ENCODE data around the gene CCR4.

The CCR4 gene

GRCh38 chr3:32992310-32992686 is 40.9 kb downstream of the CCR4 start:
- Histone ChIP-seq H3K9me3 (ENCODE audit: control insufficient read depth, insufficient read depth, low read depth, low read length) (no peaks in the 10 kb centered on the region), H3K4me1 (ENCODE audit: control insufficient read depth, insufficient read depth, low read length) (no peaks in the 10 kb centered on the region), H3K36me3 (ENCODE audit: control insufficient read depth in 2 of 2, insufficient read depth in 1 of 2, low read length in 2 of 2) (no peaks in the 10 kb centered on the region), H3K4me3 (ENCODE audit: low read depth, low read length) (no peak overlapping the region), H3K27ac (ENCODE audit: extremely low read depth, low read depth, low read length) (no peak overlapping the region)
- ChIA-PET CTCF (no interaction called here), POLR2A (no interaction called here)
- no peak for TF ChIP-seq HIC1 (tag by site-specific recombination; IDR thresholded peaks at IDR 0.05)
- TF ChIP-seq, protein P1, sequence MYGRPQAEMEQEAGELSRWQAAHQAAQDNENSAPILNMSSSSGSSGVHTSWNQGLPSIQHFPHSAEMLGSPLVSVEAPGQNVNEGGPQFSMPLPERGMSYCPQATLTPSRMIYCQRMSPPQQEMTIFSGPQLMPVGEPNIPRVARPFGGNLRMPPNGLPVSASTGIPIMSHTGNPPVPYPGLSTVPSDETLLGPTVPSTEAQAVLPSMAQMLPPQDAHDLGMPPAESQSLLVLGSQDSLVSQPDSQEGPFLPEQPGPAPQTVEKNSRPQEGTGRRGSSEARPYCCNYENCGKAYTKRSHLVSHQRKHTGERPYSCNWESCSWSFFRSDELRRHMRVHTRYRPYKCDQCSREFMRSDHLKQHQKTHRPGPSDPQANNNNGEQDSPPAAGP (tag by site-specific recombination; IDR thresholded peaks at IDR 0.05), result no peak
- TF ChIP-seq ZNF621 (tag by site-specific recombination; IDR thresholded peaks at IDR 0.05), result no peak
- no peak for TF ChIP-seq REPIN1 (tag by site-specific recombination; IDR thresholded peaks at IDR 0.05; ENCODE audit: low read depth)
- no peak for TF ChIP-seq ZNF394 (tag by site-specific recombination; IDR thresholded peaks at IDR 0.05; ENCODE audit: borderline replicate concordance)
- no peak for TF ChIP-seq ZNF561 (tag by site-specific recombination; IDR thresholded peaks at IDR 0.05; ENCODE audit: borderline replicate concordance)
- TF ChIP-seq ZNF701 (tag by site-specific recombination; IDR thresholded peaks at IDR 0.05), result no peak
- TF ChIP-seq REST (tag by site-specific recombination; IDR thresholded peaks at IDR 0.05), result no peak
- TF ChIP-seq, protein P2, sequence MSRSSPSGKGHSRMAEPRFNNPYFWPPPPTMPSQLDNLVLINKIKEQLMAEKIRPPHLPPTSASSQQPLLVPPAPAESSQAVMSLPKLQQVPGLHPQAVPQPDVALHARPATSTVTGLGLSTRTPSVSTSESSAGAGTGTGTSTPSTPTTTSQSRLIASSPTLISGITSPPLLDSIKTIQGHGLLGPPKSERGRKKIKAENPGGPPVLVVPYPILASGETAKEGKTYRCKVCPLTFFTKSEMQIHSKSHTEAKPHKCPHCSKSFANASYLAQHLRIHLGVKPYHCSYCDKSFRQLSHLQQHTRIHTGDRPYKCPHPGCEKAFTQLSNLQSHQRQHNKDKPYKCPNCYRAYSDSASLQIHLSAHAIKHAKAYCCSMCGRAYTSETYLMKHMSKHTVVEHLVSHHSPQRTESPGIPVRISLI (tag by site-specific recombination; IDR thresholded peaks at IDR 0.05), result no peak
- TF ChIP-seq ZNF274 (IDR thresholded peaks at IDR 0.05; ENCODE audit: low read length), result no peak
- TF ChIP-seq ZNF274 (tag by site-specific recombination; IDR thresholded peaks at IDR 0.05; ENCODE audit: borderline replicate concordance), result no peak
- TF ChIP-seq ATF2 (tag by site-specific recombination; IDR thresholded peaks at IDR 0.05; ENCODE audit: low read depth), result no peak

- H3K4me3 ChIP-seq (ENCODE audit: low read depth, low read length), result no peak overlapping the region
- CTCF ChIA-PET, result no interaction called here
- H3K36me3 ChIP-seq (ENCODE audit: control insufficient read depth in 2 of 2, insufficient read depth in 1 of 2, low read length in 2 of 2), result no peaks in the 10 kb centered on the region
- no peak overlapping the region for H3K27ac ChIP-seq (ENCODE audit: extremely low read depth, low read depth, low read length)
- TF ChIP-seq ZNF335 (tag by site-specific recombination; conservative IDR thresholded peaks at IDR 0.05) (no peak), ZNF366 (tag by site-specific recombination; conservative IDR thresholded peaks at IDR 0.05) (no peak), ZNF747 (tag by site-specific recombination; IDR thresholded peaks at IDR 0.05) (no peak), ZFP3 (tag by site-specific recombination; IDR thresholded peaks at IDR 0.05; ENCODE audit: low read depth) (no peak), OVOL3 (tag by site-specific recombination; IDR thresholded peaks at IDR 0.05) (no peak), ZNF48 (tag by site-specific recombination; IDR thresholded peaks at IDR 0.05) (no peak), BCL11B (tag by site-specific recombination; IDR thresholded peaks at IDR 0.05; ENCODE audit: low read depth) (no peak), ELK4 (IDR thresholded peaks at IDR 0.05; ENCODE audit: borderline replicate concordance, low read depth, low read length) (no peak), KLF8 (tag by site-specific recombination; IDR thresholded peaks at IDR 0.05) (no peak)
- POLR2A ChIA-PET, result no interaction called here
- no peaks in the 10 kb centered on the region for H3K4me1 ChIP-seq (ENCODE audit: control insufficient read depth, insufficient read depth, low read length)
- no peaks in the 10 kb centered on the region for H3K9me3 ChIP-seq (ENCODE audit: control insufficient read depth, insufficient read depth, low read depth, low read length)
Measured at GRCh38 chr3:32994045-32994444, 42.6 kb downstream of the CCR4 start.
